Measurements from ENCODE around the gene FEM1A.
"Not testable (repeated sequence)": the region's sequence is repeated elsewhere in the genome, so short reads cannot be mapped to it uniquely, and the experiment has no call there.

Gene FEM1A, protein sequence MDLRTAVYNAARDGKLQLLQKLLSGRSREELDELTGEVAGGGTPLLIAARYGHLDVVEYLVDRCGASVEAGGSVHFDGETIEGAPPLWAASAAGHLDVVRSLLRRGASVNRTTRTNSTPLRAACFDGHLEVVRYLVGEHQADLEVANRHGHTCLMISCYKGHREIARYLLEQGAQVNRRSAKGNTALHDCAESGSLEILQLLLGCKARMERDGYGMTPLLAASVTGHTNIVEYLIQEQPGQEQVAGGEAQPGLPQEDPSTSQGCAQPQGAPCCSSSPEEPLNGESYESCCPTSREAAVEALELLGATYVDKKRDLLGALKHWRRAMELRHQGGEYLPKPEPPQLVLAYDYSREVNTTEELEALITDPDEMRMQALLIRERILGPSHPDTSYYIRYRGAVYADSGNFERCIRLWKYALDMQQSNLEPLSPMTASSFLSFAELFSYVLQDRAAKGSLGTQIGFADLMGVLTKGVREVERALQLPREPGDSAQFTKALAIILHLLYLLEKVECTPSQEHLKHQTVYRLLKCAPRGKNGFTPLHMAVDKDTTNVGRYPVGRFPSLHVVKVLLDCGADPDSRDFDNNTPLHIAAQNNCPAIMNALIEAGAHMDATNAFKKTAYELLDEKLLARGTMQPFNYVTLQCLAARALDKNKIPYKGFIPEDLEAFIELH

GRCh38 chr19:4791183-4792018, at the start of gene FEM1A:
TSS of gene FEM1A (plus strand) at chr19:4791734. CDS start at chr19:4791855, 121 bp downstream.
- intact Hi-C loops (cut with DNase I) = loop anchor here (2.0 kb wide), 1 partner anchor 67 kb away; no protein-coding TSS in a partner anchor
- DNase-seq = peak; percentile 99 to 100 (median 100)

DNA sequence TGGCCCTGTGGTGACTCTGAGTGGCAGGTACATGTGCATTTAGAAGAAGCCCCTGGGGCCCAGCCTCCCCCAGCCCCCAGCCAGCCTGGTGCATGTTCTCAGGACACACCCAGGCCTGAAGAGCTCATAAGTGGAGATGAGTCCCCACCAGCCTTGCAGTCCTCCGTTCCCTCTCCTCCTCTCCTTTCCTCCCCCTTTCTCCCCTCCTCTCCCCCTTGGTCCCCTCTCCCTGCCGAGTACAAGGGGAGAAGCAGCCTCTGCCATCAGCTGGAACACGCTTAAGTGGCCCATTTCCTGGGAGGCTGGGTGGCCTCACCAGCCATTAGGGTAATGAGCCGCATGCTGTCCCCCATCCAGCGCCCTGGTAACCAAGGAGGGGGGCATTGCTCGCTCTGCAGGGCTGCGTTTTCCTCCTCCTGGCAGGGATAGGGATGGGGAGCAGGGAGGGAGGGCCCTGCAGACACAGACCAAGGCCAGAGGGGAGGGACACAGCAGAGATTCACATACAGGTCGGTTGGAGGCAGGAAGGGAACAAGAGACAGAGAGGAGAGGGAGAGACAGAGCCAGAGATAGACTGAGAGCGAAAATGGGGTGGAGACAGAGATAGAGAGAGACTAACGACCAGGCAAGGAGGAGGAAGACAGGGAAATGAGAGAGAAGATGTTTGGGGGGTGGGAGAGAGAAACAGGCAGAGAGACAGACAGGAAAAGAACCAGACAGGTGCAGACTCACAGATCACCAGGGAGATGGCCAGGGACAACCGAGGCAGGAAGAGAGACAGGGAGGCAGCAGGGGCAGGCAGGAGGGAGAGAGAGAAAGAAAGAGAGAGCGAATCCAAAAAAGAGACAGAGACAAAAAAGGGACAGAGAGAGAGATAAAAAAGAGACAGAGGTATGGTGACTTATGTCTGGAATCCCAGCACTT, 48.5 kb upstream of the FEM1A start:
- DNase-seq = peak in 5 of 42 donors; percentile 22 to 47 (median 35)

DNA sequence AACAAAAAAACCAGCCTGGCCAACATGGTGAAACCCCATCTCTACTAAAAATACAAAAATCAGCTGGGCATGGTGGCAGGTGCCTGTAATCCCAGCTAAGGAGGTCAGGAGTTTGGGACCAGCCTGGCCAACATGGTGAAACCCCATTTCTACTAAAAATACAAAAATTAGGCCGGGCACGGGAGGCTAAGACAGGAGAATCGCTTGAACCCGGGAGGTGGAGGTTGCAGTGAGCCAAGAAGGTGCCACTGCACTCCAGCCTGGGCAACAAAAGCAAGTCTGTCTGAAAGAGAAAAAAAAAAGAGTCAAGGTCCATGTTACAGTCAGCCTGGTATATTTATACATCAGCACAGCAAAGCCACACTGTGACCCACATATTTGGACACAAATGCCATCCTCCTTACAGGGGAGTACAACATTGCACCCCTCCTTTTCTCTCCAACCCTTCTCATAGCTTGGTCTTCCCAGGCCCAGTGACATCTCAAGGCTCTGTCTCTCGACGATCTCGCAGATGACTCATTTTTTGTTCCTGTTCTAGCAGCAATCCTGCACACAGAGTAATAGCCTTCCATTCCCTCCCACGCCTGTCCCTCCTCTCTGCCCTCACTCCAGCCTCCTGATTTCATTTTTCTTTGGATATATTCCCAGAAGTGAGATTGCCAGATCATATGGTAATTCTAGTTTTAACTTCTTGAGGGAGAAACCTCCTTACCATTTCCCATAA, 46.9 kb upstream of the FEM1A start:
- intact Hi-C loops (cut with DNase I) = no loop called here

More for the DNA sequence above, 48.5 kb upstream of the FEM1A start:
- intact Hi-C loops (cut with DNase I) = no loop called here

GRCh38 chr19:4745175-4745574, 46.4 kb upstream of the FEM1A start:
- intact Hi-C loops (cut with DNase I) = not testable (repeated sequence)

More for the DNA sequence above, 46.9 kb upstream of the FEM1A start:
- DNase-seq = peak in 30 of 42 donors; percentile 22 to 87 (median 53)

DNA sequence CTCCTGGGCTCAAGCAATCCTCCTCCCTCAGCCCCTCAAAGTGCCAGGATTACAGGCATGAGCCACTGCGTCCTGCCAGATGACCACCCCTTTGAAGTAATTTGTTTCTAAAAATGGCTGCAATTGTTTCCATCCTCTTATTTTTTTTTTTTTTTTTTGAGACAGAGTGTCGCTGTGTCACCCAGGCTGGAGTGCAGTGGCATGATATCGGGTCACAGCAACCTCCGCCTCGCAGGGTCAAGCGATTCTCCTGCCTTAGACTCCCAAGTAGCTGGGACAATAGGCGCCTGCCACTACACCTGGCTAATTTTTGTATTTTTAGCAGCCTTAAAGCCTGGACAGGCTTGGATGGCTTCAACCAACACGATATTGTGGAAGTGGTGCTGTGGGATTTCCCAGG, 45.5 kb upstream of the FEM1A start:
- DNase-seq = no peak
- intact Hi-C loops (cut with DNase I) = no loop called here

More at GRCh38 chr19:4745175-4745574, 46.4 kb upstream of the FEM1A start:
- not testable (repeated sequence) for DNase-seq

DNA sequence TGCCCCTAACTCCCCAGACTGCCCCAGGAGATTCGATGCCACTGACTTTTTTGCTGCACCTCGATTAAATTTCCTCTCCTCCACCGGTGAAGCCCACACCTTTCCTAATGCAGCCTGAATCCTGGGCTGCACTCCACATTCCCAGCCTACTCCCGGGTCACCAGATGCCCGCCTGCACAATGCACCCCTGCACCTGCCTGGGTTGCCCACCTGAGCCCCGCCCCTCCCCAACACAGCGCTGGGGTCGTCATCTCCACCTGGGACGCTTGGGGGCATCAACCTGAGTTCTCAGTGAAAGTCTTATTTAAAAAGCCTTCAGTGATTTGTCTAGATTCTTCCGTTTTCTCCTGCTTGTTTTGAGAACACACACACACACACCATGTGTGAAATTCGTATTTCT, 43.3 kb upstream of the FEM1A start:
- intact Hi-C loops (cut with DNase I) = no loop called here
- peak in 1 of 42 donors; percentile 39 for DNase-seq

DNA sequence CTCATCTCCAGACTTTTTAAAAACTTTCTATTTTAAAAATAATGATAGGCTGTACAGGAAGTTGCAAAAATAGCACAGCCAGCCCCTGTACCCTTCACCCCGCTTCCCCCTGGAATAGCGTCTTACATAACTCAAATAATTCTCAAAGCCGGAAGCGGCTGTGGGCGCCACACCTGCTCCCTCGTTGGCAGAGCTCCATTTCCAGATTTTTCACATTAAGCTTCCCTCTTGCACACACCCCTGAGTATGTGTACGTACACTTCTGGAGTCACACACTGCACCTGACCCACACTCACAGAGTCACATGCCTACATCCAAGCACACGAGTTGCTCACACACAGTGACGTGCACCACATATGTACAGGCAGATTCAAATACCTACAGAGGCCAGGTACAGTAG, 42.9 kb upstream of the FEM1A start:
- intact Hi-C loops (cut with DNase I) = no loop called here
- DNase-seq = peak in 39 of 42 donors; percentile 24 to 86 (median 58)

DNA sequence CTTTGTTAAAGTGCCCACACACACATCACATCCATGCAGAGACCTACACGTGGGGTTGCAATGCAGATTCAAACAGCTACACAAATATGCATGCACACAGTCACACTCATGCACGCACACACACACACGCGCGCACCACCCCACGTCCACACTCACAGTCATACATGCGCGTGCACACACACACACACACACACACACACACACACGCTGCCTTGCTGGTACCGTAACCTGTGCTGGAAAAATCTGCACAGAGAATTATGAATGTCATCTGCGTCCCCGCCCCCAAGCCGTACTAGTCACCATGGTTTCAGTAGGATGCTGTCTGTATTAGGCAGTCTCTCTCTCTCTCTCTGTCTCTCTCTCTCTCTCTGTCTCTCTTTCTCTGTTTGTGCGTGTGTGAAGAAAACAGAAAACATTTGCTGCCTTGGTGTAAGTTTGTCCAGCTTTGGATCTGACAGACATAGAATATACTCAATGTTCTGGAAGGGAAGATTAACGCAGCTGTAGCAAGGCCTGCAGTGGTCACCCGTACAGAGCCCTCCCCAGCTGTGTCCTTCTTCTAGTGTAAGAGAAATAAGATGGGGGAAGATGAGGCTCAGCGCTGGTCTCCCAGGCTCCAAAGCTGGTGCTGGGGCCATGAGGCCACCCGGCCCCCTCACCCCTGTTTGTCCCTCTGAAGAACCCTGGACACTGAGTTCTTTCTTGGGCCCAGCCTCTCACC, 41.5 kb upstream of the FEM1A start:
- peak; percentile 24 to 87 (median 68) for DNase-seq
- intact Hi-C loops (cut with DNase I) = no loop called here

DNA sequence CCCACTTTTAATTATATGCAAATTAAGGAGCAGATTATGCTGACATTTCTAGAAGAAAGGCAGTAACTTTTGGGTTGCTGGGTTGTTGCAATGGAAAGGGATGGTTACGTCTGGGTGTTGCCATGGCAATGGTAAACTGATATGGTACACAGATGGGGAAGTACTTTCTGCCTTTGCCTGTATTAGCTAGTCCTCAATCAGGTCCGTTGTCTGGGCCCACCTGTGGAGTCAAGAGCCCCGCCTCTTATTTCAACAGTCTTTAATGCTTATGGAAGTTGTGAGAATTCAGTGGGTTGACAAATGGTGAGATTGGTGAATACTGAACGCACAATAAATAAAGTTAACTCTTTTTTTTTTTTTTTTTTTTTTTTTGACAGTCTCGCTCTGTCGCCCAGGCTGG, 37.3 kb upstream of the FEM1A start:
- intact Hi-C loops (cut with DNase I) = no loop called here
- no peak for DNase-seq

DNA sequence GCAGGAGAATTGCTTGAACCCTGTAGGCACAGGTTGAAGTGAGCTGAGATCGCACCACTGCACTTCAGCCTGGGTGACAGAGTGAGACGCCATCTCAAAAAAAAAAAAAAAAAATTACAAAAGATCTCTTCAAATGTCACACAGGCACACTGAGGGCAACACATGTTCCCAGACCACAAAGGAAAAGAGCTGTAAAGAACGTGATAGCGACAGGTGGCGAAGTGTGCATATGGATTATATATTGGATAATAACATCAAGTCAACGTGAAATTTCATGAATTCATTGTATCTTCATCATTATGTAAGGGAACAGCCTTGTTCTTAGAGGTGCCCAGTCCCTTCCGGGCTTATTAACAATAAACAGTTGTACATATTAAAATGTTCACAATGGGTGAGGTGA, 36.1 kb upstream of the FEM1A start:
- no peak for DNase-seq
- intact Hi-C loops (cut with DNase I) = no loop called here

DNA sequence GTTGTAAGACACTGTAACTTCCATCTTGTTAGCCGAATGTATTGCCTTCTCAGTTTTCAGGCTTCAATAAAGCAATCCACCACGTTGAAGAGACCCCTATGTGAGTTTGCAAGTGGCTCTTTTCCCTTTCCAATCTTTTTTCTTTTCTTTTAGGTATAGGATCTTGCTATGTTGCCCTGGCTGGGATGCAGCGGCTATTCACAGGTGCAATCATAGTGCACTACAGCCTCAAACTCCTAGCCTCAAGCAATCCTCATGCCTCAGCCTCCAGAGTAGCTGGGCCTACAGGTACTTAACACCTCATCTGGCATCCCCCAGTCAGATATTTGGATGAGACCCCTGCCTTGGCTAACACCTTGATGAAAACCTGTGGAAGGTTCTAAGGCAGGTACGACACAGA, 33.5 kb upstream of the FEM1A start:
- intact Hi-C loops (cut with DNase I) = no loop called here

GRCh38 chr19:4758659-4759058, 32.9 kb upstream of the FEM1A start:
- DNase-seq = no peak
- intact Hi-C loops (cut with DNase I) = no loop called here

More for the DNA sequence above, 33.5 kb upstream of the FEM1A start:
- no peak for DNase-seq

- peak; percentile 86 to 96 (median 92) for DNase-seq
- intact Hi-C loops (cut with DNase I) = no loop called here
Observed at GRCh38 chr19:4759388-4760284, 31.9 kb upstream of the FEM1A start.

- no peak for DNase-seq
- intact Hi-C loops (cut with DNase I) = no loop called here
Observed at GRCh38 chr19:4760285-4760650, 31.3 kb upstream of the FEM1A start.

DNA sequence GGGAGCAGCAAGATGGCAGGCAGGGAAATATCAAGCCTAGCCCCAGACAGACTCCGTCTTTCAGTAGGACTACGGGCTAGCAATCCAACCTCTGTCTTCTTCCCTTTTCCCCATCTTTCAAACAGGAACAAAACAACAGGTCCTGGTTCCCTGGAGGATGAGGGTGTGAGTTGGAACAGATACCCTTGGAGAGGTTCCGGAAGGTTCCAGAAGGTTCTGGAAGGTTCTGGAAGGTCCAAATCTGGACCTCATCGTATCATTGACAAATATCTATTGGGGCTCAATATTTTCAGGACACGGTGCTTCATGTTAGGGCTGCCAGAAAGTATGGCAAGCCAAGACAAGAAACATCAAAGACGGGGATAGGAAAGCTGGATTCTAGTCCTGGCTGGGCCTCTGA, 28.5 kb upstream of the FEM1A start:
- intact Hi-C loops (cut with DNase I) = no loop called here
- no peak for DNase-seq

- intact Hi-C loops (cut with DNase I) = no loop called here
- no peak for DNase-seq
Observed at GRCh38 chr19:4764393-4764660, 27.2 kb upstream of the FEM1A start.
